K562 (cell line): ENCODE results near the gene ZFP36. TPM values are rescaled to one million over a fixed set of nuclear protein-coding genes. Genes with fewer than 3 reads are reported as not detected.

Source experiments
- BRD4 ChIP-seq: fragments of 200-600 bp; sonication (generic); IDR thresholded peaks from 2 replicates; pipeline ENCODE4 v1.6.1; 2017; ENCODE audit warnings: inconsistent platforms
- DMBX1 ChIP-seq: fragments of 250-450 bp; sonication (Bioruptor Pico); IDR thresholded peaks from 2 replicates; pipeline ENCODE4 v1.8.0; 2022; ENCODE audit warnings: inconsistent platforms, mild to moderate bottlenecking, moderate library complexity, borderline replicate concordance
- ERF ChIP-seq: fragments of 450-650 bp; formaldehyde crosslinking; IDR thresholded peaks from 2 replicates; pipeline ENCODE4 v1.4.0; 2020; ENCODE audit warnings: mild to moderate bottlenecking, mixed read lengths
- ETS2 ChIP-seq: IDR thresholded peaks from 2 replicates; pipeline ENCODE4 v1.6.1; 2016; ENCODE audit warnings: borderline replicate concordance, missing genetic modification characterization, mild to moderate bottlenecking, moderate library complexity, missing compliant biosample characterization; ENCODE audit not compliant: poor library complexity, severe bottlenecking
- FOXJ2 ChIP-seq: fragments of 200-800 bp; sonication (Bioruptor generic); IDR thresholded peaks from 2 replicates; pipeline ENCODE4 v1.6.1; 2016; ENCODE audit warnings: missing genetic modification characterization, missing compliant biosample characterization
- HDGF ChIP-seq: fragments of 450-650 bp; IDR thresholded peaks from 2 replicates; pipeline ENCODE4 v1.6.1; 2016
- HEY1 ChIP-seq: fragments of 250-450 bp; sonication (Bioruptor Pico); IDR thresholded peaks from 2 replicates; pipeline ENCODE4 v1.5.0; 2020; ENCODE audit warnings: mild to moderate bottlenecking, moderate library complexity, borderline replicate concordance
- HNRNPL ChIP-seq: fragments of 200-400 bp; formaldehyde crosslinking; IDR thresholded peaks from 2 replicates; pipeline ENCODE4 v1.6.1; 2017; ENCODE audit warnings: low read depth, mild to moderate bottlenecking, low read length
- IFI16 ChIP-seq: fragments of 250-450 bp; sonication (Bioruptor Pico); IDR thresholded peaks from 2 replicates; pipeline ENCODE4 v2.1.2; 2022; ENCODE audit warnings: mild to moderate bottlenecking, inconsistent platforms
- KDM4B ChIP-seq, 2 experiments: fragments of 450-650 bp in 1 of 2; sonication (generic) in 1 of 2; IDR thresholded peaks; 2 replicates each; pipeline ENCODE4 v1.6.1; 2016 to 2017; ENCODE audit warnings: borderline replicate concordance in 2 of 2, antibody characterized with exemption in 1 of 2, low read depth in 1 of 2, mild to moderate bottlenecking in 1 of 2
- NELFE ChIP-seq: IDR thresholded peaks from 2 replicates; pipeline ENCODE4 v1.6.1; 2011; ENCODE audit warnings: mild to moderate bottlenecking; ENCODE audit not compliant: insufficient read depth, insufficient read length
- NFE2L1 ChIP-seq: fragments of 450-650 bp; IDR thresholded peaks from 2 replicates; pipeline ENCODE4 v1.6.1; 2016; ENCODE audit warnings: missing genetic modification characterization, low read depth, mild to moderate bottlenecking, missing compliant biosample characterization, moderate library complexity, borderline replicate concordance
- NFIX ChIP-seq: fragments of 250-450 bp; sonication (Bioruptor Pico); IDR thresholded peaks from 2 replicates; pipeline ENCODE4 v1.4.0; 2020; ENCODE audit warnings: low read depth, mild to moderate bottlenecking, moderate library complexity
- OTX1 ChIP-seq: fragments of 450-650 bp; formaldehyde crosslinking; IDR thresholded peaks from 2 replicates; pipeline ENCODE4 v1.4.0; 2022; ENCODE audit warnings: mild to moderate bottlenecking
- POLR2AphosphoS2 ChIP-seq: IDR thresholded peaks from 2 replicates; pipeline ENCODE4 v1.6.1; 2012; ENCODE audit warnings: low read length, improper control_type of control experiment
- RB1 ChIP-seq: fragments of 450-650 bp; IDR thresholded peaks from 2 replicates; pipeline ENCODE4 v1.6.1; 2017; ENCODE audit warnings: low read depth, mild to moderate bottlenecking
- SMARCE1 ChIP-seq: fragments of 450-650 bp; IDR thresholded peaks from 2 replicates; pipeline ENCODE4 v1.7.1; 2016; ENCODE audit warnings: mild to moderate bottlenecking
- TRIM24 ChIP-seq, 2 experiments: fragments of 450-650 bp; IDR thresholded peaks; 2 replicates each; pipeline ENCODE4 v1.6.1; 2016
- ZFP30 ChIP-seq: fragments of 250-450 bp; sonication (Bioruptor Pico); IDR thresholded peaks from 2 replicates; pipeline ENCODE4 v1.8.0; 2022; ENCODE audit warnings: moderate library complexity, mild to moderate bottlenecking, inconsistent platforms, borderline replicate concordance
- ZNF174 ChIP-seq: fragments of 250-450 bp; sonication (Bioruptor Pico); IDR thresholded peaks from 2 replicates; pipeline ENCODE4 v1.4.0; 2020; ENCODE audit warnings: mild to moderate bottlenecking
- polyA plus RNA-seq, 8 experiments: library from polyadenylated mRNA; depleted of rRNA in 4 of 8; stranded (reverse) in 5 of 8; unstranded in 3 of 8; fragments of >200 nt; fragmentation: Nextera tagmentation in 2 of 8; fragmentation: Illumina TruSeq in 1 of 8; extraction: Ambion mirVana in 2 of 8; extraction: Trizol in 1 of 8; gene quantifications; 2 replicates each; pipeline versions ENCODE4 v1.2.1 to v1.2.3, GENCODE V29; 2011 to 2014; ENCODE audit warnings: inconsistent platforms in 1 of 8, missing spikeins in 1 of 8
- total RNA-seq, 7 experiments: library from RNA; depleted of rRNA in 6 of 7; stranded (reverse); fragments of >200 nt in 6 of 7; fragmentation: Illumina TruSeq in 2 of 7; extraction: Trizol in 2 of 7; gene quantifications; 2 replicates each; pipeline versions ENCODE4 v1.2.1 to v1.2.3, GENCODE V29; 2011 to 2021; ENCODE audit warnings: low replicate concordance in 1 of 7
- TF ChIP-seq, protein P1 (sequence below): fragments of 250-450 bp; sonication (Bioruptor Pico); IDR thresholded peaks from 2 replicates; pipeline ENCODE4 v1.4.0; 2020; ENCODE audit warnings: mild to moderate bottlenecking, moderate library complexity
- TF ChIP-seq, protein P2 (sequence below), 2 experiments: IDR thresholded peaks; 2 replicates each; pipeline ENCODE4 v1.6.1; 2011; ENCODE audit warnings: borderline replicate concordance in 1 of 2, control low read depth in 1 of 2, low read depth in 1 of 2, low read length in 1 of 2, mild to moderate bottlenecking in 1 of 2, mixed read lengths in 1 of 2, moderate library complexity in 1 of 2; ENCODE audit not compliant: insufficient read depth in 1 of 2, insufficient read length in 1 of 2, poor library complexity in 1 of 2, severe bottlenecking in 1 of 2; ENCODE audit errors: extremely low read depth in 1 of 2
- TF ChIP-seq, protein P3 (sequence below): fragments of 250-450 bp; sonication (Bioruptor Pico); IDR thresholded peaks from 2 replicates; pipeline ENCODE4 v1.8.0; 2022; ENCODE audit warnings: inconsistent platforms, mild to moderate bottlenecking, moderate library complexity, borderline replicate concordance
- TF ChIP-seq, protein P4 (sequence below): sonication (generic); formaldehyde crosslinking; IDR thresholded peaks from 2 replicates; pipeline ENCODE4 v1.8.0; 2022; ENCODE audit warnings: missing genetic modification reagents, mild to moderate bottlenecking, moderate library complexity, borderline replicate concordance

Gene ZFP36
- total and polyA plus RNA-seq, 9 of the 15 experiments (the other 6 are each of a cell fraction or from before 2014, with no cell fraction given) = 1.0 to 20.1 (median 3.5) TPM

DNA sequence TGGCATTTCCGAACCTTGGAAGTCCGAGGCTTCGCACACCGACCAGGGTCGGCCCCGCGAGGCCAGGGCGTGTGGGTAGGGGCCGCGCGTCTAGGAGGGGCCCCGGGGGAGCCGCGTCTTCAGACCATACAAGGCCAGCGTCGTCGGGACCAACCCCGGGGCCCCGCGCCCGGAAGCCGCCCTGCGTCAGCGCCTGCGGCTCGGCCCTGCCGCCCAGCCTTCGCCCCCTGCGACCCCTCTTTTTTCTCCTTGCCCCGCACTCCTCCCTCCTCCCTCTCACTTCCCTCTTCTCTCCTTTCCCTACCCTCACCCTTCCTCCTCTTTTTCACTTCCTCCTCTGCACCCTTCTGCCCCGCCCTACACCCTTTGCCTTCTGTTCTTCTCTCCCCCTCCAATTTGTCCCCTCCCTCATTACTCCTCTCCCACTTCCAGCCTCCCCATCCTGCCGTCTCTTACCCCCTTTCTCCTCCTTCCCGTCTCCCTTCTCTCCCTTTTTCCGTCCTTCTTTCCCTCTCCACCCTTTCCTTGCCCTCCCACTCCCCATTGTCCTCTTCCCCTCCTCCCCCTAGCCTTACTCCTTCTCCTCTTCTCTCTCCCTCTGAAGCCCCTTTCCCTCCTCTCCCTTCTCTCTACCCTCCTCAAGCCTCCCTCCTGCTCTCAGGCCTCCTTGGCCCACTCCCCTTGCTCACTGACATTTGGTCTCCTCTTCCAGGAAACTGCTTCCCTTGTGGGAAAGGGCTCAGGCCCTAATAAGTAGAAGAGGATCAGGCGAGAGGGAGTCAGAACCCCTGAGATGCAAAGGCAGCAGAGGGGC lies 3.6 kb downstream of the ZFP36 start (continued):
- TF ChIP-seq, protein P1, sequence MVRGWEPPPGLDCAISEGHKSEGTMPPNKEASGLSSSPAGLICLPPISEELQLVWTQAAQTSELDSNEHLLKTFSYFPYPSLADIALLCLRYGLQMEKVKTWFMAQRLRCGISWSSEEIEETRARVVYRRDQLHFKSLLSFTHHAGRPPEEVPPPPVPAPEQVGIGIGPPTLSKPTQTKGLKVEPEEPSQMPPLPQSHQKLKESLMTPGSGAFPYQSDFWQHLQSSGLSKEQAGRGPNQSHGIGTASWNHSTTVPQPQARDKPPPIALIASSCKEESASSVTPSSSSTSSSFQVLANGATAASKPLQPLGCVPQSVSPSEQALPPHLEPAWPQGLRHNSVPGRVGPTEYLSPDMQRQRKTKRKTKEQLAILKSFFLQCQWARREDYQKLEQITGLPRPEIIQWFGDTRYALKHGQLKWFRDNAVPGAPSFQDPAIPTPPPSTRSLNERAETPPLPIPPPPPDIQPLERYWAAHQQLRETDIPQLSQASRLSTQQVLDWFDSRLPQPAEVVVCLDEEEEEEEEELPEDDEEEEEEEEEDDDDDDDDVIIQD (CRISPR knock-in tag) = no peak
- TF ChIP-seq, protein P2, sequence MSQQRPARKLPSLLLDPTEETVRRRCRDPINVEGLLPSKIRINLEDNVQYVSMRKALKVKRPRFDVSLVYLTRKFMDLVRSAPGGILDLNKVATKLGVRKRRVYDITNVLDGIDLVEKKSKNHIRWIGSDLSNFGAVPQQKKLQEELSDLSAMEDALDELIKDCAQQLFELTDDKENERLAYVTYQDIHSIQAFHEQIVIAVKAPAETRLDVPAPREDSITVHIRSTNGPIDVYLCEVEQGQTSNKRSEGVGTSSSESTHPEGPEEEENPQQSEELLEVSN (IDR thresholded peaks at IDR 0.05; ENCODE audit: borderline replicate concordance in 1 of 2, extremely low read depth in 1 of 2, insufficient read depth in 1 of 2, insufficient read length in 1 of 2, low read depth in 1 of 2, low read length in 1 of 2, poor library complexity in 1 of 2, severe bottlenecking in 1 of 2) = peak; percentile 45 to 75
- TF ChIP-seq ZNF174 (no peak), TRIM24 (IDR thresholded peaks at IDR 0.05) (peak; percentile 28 to 59; a peak in 1 of 4 replicates), NELFE (no peak), ERF (CRISPR knock-in tag) (peak; percentile 81), NFE2L1 (tag) (no peak), HDGF (peak; percentile 99; the same call in 1 of the 2 replicates), HEY1 (CRISPR knock-in tag) (no peak), DMBX1 (CRISPR knock-in tag) (no peak), ETS2 (tag) (no peak), BRD4 (no peak), RB1 (peak; percentile 57), KDM4B (IDR thresholded peaks at IDR 0.05; ENCODE audit: borderline replicate concordance in 2 of 2, low read depth in 1 of 2) (0 out of 4 replicates have a peak, but pooled peaks of 1 of the 2 experiments have one; percentile 25), NFIX (CRISPR knock-in tag) (no peak), ZFP30 (CRISPR knock-in tag) (no peak), POLR2AphosphoS2 (no peak), OTX1 (CRISPR knock-in tag) (peak; percentile 94), FOXJ2 (no peak), IFI16 (CRISPR knock-in tag) (no peak), HNRNPL (no peak), SMARCE1 (peak; percentile 90)
- TF ChIP-seq, protein P3, sequence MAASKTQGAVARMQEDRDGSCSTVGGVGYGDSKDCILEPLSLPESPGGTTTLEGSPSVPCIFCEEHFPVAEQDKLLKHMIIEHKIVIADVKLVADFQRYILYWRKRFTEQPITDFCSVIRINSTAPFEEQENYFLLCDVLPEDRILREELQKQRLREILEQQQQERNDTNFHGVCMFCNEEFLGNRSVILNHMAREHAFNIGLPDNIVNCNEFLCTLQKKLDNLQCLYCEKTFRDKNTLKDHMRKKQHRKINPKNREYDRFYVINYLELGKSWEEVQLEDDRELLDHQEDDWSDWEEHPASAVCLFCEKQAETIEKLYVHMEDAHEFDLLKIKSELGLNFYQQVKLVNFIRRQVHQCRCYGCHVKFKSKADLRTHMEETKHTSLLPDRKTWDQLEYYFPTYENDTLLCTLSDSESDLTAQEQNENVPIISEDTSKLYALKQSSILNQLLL (CRISPR knock-in tag) = no peak
- TF ChIP-seq, protein P4, sequence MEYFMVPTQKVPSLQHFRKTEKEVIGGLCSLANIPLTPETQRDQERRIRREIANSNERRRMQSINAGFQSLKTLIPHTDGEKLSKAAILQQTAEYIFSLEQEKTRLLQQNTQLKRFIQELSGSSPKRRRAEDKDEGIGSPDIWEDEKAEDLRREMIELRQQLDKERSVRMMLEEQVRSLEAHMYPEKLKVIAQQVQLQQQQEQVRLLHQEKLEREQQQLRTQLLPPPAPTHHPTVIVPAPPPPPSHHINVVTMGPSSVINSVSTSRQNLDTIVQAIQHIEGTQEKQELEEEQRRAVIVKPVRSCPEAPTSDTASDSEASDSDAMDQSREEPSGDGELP = no peak
